ENCODE measurements around the gene EMILIN2.
"Not testable (repeated sequence)": the region's sequence is repeated elsewhere in the genome, so short reads cannot be mapped to it uniquely, and the experiment has no call there.

EMILIN2 gene

DNA sequence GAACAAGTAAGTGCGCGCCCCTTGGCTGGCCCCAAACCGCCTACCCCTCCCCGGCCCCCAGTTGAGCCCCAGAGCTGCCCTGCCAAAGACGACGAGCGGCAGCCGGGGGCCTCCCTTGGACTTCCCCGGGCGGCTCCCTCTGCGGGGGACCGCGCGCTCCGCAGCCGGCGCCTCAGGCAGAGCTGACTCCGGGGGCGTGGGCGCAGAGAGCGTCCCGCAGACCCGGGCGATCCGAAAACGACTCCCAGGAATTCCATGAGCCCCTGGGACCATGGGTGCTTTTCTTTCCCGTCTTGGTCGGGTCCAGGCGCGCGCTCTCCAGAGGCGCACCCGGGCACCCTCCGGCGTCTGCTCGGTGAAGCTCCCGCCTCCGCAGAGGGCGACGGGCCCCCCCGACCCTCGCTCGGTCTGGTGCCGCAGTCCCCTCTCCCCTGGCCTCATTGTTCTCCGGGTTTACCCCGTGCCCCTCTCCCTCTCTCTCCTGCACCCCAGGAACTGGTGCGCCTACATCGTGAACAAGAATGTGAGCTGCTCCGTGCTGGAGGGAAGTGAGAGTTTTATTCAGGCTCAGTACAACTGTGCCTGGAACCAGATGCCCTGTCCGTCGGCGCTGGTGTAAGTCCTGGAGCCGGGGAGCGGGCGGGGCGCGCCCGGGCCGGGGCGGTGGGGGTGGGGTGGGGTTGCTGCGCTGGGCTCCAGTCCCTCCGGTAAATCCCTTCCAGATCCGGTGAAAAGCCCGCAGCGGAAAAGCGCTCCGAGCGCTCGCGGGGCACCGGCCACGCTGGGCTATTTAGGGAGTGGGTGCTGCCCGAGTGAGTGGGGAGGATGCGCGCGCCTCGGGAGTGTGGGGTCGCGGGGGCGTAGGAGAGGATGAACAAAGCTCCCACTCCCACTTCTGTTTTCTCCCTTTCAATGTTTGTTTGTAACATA lies 776 bp downstream of the EMILIN2 start:
- peak; percentile 40 for DNase-seq

DNA sequence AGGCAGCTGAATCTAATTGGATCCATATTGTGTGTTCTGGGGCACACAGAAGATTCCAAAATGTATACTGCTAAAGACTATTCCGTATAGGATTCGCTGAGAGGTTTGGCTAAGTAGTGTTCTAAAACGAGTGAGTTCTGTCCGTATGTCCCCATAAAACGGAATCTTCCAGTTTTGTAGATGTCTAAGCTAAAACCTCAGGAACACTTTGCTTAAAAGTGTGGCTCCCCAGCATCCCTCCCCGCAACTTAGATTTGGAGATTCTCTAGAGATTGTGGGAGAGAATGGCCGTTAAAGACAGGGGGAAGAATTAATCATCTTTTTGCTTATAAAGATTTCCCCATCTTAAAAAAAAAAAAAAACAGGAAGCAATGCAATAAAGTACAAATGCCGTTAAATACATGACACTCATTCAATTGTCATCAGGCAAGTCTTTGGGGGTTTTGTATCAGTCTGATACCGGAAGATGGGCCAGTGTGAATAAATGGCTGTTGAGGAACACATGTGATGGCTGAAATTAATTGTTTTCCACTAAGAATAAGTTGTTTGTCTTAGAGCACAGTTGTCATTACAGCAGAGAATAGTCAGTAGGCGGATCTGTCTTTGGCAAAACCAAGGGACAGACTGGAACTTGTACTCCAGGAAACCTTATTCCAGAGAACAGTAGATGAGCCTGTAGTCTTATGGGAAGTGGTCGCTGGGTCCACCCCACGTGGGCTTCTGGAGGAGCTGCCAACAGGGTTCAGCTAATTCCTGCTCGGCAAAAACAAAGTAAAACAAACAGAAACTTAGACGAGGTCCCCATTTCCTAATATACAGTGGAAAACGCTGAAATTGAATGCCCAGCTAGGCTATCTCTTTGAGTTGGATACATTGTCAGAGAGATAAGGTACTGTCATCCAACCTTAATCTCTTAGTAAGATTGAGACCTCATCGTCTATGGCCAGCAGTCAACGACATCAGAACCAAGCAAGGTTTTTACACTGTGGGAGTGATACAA lies 1.7 kb downstream of the EMILIN2 start:
- DNase-seq = no peak

DNA sequence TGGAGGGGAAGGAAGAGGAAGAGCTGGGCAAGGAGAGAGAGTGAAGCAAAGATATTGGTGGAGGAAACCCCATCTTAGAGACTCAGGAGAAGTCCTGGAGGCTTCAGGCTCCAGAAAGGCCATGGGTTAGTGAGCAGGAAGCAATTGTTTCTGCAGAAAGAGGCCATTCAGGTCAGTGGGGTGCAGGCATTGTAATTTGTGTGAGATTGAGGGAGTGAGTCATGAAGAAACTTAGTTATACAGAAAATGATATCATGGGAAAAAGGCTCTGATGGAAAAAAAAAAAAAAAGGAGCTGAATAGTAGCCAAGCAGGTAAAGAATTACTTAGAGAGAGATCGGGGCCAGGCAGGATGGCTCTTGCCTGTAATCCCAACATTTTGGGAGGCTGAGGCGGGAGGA lies 4.0 kb downstream of the EMILIN2 start:
- no peak for DNase-seq

DNA sequence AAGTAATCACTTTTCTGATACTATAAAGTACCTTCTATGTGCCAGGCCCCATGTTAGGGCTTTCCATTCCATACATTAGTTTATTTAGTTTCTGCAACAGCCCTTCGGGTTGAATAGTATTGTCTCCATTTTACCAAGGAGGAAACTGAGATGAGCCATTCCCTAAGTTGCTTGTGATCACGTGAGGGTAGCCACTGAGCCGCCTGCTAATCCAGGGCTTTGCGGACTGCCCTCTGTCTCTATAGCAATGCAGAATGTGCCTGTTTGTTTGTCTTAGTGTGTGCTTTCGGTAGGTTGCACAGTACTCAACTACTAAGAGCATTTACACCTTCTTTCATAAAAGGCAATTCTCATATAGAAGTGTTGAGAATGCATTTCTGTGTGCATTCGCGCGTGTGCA lies 5.0 kb downstream of the EMILIN2 start:
- DNase-seq = no peak

DNA sequence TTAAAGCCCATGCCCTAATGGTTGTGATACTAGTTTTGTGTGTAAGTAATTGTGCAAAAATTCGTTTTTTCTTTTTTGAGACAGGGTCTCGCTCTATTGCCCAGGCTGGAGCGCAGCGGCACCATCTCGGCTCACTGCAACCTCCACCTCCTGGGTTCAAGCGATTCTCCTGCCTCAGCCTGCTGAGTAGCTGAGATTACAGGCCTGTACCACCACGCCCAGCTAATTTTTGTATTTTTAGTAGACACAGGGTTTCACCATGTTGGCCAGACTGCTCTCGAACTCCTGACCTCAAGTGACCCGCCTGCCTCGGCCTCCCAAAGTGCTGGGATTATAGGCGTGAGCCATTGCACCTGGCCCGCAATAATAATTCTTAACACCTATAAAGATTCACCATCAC lies 5.7 kb downstream of the EMILIN2 start:
- not testable (repeated sequence) for DNase-seq

DNA sequence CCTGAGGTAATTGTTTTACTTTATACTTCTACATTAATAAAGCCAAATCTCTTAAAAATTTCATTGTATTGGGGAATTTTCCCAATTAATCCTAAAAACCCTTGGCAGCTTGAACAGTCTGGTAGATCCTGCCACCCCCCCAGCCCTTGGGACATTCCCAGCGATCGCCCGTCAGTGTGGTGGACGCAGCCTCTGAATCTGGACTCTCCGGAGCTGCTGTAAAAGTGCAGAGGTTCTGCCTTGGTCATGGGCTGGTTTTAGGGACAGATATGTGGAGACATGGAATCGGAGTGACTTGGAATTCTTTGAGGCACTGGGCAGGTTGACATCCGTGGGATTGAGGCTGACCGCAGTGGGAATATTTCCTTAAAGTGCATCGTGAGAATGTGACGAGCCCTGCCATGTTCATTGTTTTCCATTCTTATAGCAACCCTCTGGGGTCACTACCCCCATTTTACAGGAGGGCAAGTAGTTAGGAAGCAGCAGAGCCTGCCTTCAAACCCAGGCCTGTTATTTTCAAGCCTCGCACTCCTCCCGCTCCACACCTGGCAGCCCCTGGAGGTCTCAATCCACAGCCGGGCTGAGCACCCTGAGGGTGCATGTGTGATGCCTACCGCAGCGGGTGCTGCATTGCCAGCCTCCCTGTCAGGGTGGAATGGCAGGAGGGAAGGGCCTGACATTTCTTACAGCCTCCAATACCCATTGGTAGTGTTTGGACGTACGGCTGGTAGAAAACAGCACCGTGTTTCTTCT lies 6.5 kb downstream of the EMILIN2 start:
- no peak for DNase-seq

DNA sequence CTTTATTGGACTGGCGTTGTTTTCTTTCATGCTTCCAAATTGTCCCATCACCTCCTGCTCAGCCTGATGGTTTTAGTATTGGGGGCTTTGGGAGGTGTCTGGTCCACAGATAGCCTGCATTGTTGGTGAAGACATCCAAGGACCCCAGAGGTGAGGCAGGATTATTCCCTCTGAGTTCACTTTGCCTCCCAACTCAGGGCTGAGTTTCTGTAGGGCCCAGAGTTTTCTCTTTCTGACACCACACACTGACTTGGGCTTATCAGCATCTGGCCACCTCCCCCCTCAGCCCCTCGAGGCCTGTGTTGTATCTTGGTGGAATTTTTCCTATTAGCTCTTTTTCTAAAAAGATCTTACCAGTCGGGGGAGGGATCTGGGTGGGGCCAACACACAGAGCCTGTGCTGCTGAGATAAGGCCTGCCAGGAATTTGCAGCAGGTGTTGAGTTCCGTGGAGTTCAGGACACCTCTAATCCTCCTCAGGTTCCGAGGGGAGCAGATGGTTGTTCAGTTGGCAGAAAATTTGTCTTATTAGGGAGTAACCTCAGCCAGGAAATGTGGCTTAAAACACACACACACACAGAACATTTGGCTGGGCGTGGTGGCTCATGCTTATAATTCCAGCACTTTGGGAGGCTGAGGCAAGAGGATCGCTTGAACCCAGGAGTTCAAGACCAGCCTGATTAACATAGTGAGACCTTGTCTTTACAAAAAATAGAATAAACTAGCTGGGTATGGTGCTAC lies 7.3 kb downstream of the EMILIN2 start:
- DNase-seq = no peak

DNA sequence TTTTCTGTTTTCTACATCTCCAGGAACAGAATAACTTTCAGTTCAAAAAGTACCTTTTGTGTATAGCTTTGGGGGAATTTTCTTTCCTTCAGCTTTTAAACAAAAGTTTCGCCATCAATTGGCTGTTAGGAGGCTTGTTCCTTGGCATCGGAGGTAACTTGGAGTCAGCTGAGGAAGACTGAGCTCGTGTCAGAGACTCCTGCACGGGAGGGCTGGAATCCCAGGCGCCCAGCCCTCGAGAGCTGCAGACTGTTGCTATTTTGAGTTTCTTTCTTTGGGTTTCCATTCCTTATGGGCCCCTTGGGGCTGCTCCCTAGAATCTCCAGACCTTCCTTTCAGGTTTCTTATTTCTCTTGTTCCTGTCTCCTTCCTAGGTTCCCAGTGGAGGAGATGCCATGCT lies 8.1 kb downstream of the EMILIN2 start:
- DNase-seq = peak; percentile 47

DNA sequence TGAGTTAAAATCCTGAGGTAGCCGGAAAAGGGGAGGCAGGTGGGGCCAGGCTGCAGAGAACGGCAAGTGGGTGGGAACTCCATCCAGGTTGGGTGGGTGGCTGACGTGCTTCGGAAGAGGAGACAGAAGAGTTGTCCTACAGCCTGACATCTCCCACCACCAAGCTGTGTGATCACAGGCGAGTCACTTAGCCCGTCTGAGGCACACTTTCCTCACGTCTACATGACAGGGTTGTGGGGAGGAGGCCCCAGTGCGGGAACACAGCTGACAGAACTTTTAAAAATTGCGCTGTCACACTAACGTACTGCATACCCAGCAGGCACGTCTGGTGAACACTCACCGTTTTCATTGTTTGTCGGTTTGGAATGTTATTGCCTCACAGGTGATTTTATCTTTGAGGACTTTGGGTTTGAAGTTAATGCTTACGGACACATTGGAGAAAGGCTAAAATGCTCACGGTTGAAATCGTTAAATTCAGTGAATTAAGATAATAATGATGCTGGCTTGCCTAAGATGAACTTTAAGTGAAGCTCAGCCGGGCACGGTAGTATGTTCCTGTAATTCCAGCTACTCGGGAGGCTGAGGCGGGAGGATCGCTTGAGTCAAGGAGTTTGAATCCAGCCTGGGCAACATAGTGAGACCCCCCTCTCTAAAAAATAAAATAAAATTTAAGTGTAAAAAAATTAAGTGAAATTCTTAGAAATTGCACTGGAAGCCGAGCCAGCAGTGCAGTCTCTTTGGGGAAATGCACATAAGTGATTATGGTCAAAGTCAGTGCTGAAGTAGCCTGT lies 8.9 kb downstream of the EMILIN2 start:
- DNase-seq = peak; percentile 39

DNA sequence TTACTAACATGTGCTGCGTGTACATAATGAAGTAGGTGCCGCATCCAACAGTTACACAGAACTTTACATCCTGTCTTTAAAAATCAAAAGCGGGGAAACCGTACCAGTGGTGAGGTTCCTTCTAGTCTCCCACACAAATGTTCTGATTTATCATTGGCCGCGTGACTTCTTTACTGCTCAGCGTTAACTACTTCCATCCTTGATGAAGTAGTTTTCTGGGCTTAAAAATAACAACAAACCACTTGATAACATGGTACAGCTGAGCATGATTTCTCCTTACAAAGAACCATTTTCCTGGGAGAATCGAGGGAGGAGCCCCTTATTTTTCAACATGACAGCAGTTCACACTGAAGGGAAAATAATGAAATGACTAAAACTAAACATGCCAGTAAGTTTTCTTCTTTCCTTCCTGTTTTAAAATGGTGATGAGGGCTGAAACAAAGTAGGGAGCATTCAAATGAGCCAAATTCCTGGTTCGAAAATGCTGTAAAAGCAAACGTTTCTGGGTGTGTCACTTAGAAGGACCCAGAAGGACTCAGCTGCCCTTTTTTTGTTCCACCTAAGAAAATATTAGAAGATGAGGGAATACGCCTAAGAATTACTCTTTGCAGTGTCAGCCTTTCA lies 9.9 kb downstream of the EMILIN2 start:
- no peak for DNase-seq

DNA sequence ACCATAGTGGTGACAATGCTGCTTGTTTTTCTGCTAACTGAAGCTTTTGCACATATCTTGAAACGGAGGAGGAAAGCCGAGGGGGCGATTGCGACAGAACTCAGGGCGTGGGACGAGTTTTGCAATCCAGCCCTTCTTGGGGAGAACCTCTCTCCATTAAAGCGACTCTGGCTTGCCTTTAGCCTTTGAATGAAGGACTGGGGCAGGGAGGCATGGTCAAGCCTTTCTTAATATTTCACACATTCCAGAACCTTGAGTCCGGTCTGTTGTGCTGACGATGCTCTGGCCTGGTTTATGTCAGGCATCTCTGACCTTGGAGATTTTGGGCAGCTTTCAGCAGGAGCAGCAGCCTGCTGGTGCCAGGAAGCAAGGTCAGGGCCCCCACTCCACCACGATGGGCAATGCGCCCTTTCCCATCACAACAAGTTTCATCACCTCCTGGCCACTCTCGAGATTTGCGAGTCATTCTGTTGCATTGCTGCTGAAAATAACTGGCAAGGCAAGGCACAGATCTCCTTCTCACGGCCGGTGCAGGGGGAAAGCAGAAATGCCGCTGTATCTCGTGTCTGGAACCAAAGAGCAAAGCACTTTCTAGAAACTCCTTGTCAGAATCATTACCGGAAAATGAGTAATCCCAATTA lies 10.8 kb downstream of the EMILIN2 start:
- peak; percentile 88 for DNase-seq

DNA sequence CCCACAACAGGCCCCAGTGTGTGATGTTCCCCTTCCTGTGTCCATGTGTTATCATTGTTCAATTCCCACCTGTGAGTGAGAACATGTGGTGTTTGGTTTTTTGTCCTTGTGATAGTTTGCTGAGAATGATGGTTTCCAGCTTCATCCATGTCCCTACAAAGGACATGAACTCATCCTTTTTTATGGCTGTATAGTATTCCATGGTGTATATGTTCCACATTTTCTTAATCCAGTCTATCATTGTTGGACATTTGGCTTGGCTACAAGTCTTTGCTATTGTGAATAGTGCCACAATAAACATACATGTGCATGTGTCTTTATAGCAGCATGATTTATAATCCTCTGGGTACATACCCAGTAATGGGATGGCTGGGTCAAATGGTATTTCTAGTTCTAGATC lies 13.6 kb downstream of the EMILIN2 start:
- not testable (repeated sequence) for DNase-seq

DNA sequence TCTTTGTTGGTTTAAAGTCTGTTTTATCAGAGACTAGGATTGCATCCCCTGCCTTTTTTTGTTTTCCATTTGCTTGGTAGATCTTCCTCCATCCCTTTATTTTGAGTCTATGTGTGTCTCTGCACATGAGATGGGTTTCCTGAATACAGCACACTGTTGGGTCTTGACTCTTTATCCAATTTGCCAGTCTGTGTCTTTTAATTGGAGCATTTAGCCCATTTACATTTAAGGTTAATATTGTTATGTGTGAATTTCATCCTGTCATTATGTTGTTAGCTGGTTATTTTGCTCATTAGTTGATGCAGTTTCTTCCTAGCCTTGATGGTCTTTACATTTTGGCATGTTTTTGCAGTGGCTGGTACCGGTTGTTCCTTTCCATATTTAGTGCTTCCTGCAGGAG lies 17.2 kb downstream of the EMILIN2 start:
- DNase-seq = not testable (repeated sequence)

DNA sequence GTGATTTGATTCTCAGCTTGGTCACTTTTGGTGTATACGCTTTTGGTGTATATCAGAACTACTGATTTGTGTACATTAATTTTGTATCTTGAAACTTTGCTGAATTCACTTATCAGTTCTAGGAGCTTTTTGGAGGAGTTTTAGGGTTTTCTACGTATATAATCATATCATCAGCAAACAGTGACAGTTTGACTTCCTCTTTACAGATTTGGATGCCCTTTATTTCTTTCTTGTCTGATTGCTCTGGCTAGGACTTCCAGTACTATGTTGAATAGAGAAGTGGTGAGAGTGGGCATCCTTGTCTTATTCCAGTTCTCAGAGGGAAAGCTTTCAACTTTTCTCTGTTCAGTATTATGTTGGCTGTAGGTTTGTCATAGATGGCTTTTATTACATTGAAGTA lies 19.7 kb downstream of the EMILIN2 start:
- not testable (repeated sequence) for DNase-seq

DNA sequence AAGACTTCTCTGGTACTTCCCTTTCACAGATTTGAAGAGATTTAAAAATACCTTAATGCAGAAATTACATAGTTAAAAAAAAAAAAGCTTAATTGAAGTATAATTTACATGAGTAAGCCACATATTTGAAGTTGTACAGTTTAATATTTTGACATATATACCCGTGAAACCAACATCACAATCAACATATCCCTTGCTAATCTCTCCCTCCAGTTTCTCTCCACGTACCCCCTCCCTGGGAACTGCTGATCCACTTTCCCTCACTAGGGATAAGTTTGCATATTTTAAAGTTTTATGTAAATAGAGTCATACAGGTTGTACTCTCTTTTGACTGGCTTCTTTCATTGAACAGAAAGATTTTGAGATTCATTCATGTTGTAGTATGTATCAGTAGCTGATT lies 22.4 kb downstream of the EMILIN2 start:
- no peak for DNase-seq

DNA sequence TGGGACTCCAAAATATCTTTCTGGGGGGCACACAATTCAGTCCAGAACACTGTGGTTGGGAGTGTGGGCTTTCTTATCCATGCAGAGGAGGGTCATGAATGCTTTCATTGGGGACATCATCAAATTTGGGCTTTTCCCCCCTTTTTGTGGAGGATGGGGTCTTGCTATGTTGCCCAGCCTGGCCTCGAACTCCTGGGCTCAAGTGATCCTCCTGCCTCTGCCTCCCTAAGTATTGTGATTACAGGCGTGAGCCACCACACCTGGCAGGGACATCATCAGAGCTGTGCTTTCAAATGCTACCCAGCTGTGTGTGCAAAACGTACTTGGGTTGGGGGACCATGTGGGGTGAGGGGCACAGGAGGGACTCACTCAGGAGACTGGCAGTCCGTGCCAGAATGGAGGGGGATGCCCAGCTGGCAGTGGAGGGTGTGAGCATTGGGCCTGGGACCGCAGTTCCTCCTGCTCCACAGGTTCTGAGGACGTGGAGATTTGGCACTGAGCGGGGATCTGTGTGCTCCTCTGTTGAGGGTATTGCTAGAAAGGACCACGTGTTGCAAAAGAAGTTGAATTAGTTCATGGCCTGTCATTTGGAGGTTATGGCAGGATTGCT lies 24.4 kb downstream of the EMILIN2 start:
- DNase-seq = no peak

DNA sequence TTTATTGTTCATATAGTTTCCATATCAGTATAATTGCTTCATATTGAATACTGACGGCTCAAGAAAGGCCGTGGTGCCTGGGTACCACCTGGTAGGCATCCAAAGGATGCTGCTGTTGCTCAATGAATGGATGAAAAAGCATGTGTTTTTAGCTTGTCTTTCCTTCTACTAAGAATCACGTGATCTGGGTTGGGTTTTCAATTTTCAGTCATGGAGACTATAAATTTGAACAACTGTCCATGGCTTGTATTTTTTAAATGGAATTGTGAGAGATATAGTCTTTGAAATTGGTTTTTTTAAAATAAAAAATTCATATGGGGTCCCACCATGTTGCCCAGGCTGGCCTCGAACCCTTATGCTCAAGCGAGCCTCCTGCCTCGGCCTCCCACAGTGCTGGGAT lies 25.3 kb downstream of the EMILIN2 start:
- no peak for DNase-seq

DNA sequence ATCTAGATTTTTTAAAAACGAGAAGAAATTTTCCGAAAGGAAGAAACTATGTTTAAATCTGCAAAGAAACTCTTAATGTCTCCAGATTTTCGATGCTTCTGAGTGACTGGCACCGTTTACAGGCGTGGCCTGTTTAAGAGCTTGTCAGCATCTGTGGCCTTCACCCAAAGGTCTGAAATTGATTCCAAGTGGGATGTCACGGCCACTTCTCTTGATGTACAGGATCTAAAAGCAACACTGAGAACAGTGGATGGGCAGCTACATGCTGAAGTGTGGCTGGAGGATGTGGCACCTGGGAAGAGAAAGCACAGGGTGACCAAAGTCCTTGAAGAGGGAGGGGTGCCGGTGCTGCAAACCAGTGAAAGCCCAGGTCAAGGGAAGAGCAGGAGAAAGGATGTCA lies 28.0 kb downstream of the EMILIN2 start:
- DNase-seq = no peak

DNA sequence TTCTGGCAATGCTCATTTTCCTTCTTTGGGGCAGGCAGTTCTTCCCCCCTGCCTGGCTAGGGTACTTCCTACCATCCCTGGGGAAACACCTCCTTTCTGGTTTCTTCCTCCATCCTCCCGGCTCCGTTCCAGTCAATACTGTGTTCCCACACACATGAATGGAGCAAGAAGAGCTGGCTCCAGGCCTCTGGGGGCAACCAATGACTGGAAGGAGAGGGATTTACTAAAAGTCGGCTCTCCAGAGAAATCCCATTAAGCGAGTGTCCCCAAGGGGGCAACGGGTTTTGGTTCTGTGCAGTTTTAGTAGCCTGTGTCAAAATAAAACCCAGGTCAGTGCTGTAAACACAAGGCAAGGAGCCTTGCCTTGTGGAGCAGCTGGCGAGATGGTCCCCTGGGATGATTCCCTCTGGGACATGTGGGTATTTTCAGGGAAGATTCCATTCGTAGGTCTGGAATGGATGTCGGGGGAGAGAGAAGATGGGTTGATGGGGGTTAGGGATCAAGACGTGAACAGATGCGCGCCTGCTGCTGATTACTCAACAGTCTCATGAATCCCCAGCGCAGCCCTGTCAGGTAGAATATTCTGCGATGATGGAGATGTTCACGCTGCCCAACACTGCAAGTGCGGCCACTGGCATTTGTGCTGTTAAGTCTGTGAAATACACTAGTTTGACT lies 32.0 kb downstream of the EMILIN2 start:
- peak; percentile 43 for DNase-seq
